ENCODE results near the gene SCO1.

DNA sequence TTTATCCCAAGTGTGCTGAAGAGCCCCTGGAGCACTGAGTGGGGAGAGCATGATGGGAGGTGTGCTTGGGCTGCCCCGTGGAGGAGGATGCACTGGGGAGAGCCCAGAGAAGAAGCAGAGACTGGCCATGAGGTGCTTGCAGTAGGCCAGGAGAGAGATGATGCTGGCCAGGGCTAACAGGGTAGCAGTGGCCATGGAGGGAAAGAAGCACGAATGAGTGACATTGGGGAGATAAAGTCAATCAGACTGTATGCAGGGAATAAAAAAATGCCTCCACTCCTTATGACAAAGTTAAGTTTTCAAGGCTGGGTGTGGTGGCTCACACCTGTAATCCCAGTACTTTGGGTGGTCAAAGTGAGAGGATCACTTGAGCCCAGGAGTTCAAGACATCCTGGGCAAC is 37.9 kb upstream of the SCO1 start:
- TF ChIP-seq POLR2A (IDR thresholded peaks at IDR 0.05; ENCODE audit: low read length) = no peak
- no peak for TF ChIP-seq GATA1 (IDR thresholded peaks at IDR 0.05; ENCODE audit: low read depth, low read length)
